ENCODE results near the gene HIPK2.

HIPK2 gene

DNA sequence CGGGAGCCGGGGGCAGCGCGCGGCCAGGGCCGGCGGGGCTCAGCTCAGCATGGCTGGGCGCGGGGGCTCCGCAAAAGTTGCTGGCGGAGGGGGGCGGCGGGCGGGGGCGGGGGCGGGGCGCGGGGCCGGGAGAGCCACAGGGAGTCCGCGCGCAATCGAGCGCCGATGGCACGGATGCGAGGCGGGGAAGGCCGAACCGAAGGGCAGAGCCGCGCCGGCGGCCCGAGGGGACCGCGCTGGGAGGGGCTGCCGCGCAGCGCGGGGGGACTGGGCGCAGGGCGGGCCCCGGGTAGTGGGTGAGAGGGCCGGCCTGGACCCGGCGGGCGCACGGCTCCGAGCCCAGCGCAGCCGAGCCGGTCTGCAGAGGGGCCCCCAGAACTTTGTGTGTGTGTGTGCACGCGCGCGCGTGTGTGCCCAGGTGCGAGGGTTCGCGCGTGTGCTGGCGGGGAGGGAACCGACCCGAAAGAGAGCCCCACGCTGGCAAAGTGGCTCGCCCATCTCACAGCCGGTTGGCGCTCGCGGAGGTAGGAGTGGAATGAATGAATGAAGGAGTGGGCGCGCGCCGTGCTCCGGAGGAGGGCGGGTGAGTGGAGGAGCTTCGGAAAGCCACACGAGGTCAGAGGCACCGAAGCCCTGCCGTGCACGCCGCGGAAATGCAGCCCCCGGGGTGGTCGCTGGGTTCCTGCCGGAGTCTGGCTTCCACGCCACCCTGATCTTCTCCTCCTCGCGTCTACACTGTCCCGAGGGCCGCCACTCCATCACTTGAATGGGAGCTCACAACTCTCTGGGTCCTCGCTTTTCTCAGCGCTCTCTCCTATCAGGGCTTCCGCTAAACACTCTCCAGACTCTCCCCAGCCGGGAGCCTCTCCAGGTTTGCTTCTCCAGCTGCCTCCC lies at the start of gene HIPK2:
TSS of gene HIPK2 (minus strand) at position 51 of the 894 bp plus-strand sequence. CDS start 375 bp downstream, outside the sequence.
- DNase-seq, result peak; percentile 67

DNA sequence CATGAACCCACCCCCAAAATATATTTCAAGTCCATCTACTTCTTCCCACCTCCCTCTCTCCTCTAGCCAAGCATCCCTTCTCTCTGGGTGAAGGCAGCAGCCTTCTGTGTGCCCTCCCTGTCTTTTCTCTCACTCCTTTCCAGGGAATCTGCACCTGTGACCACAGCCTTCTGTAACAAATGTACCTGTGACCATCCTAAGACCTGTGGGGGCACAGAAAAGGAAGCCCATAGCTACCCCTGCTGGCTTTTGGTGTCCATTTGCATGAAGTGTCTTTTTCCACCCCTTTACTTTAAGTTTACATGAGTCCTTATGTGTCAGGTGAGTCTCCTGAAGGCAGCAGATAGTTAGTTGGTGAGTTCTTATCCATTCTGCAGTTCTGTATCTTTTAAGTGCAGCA lies 49.2 kb upstream of the HIPK2 start:
- DNase-seq, result no peak

DNA sequence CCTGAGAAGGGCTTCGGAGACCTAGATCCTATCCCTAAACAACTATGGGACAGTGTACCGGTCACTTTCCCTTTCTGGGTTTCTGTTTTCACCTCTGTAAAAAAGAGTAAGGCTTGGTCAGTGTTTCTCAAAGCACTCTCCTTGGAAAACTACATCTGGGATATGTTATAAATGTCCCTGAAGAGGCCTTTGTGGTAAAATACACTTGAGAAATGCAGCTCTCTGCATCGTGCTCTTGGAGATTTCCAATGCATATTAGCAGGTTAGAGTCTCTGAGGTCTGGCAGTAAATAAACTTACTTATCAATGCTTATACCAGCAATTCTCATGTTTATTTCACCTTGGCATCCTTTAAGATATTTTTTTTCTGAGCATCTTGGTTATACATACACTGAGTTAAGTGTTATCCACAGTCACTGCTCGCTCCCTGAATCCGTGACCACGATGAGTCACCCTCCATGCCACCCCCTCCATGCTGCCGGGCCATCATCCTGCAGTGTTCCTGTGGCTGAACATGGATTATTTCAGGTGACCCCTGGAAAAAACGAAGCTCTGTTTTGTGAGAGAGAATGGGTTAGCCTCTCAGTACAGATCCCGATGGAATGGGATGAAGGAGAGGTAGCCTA lies 48.0 kb upstream of the HIPK2 start:
- DNase-seq, result peak; percentile 48

DNA sequence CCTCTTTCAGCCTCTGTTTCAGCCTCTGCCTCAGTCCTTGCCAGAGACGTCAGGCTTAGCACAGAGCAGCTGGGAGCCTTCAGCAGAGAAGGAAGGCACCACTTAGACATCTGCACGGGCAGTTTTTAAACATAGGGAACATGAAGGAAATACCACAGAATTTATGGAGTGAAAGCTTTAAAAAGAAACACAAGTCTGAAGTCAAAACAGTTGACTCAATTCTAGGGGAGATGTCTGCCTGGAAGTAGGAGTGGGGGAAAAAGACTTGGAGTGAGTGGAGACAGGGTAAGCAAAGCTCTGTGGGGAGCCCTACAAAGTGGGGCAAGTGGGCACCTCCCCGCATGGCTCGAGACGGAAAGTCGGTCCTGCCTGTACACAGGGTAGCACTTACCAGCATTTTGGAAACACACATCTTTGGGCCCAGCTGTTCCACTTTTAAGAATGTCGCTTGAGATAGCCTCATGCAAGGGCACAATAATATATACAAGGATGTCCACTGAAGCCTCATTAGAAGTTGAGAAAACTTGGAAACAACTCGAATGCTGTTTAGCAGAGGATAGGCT lies 46.2 kb upstream of the HIPK2 start:
- peak; percentile 70 for DNase-seq

DNA sequence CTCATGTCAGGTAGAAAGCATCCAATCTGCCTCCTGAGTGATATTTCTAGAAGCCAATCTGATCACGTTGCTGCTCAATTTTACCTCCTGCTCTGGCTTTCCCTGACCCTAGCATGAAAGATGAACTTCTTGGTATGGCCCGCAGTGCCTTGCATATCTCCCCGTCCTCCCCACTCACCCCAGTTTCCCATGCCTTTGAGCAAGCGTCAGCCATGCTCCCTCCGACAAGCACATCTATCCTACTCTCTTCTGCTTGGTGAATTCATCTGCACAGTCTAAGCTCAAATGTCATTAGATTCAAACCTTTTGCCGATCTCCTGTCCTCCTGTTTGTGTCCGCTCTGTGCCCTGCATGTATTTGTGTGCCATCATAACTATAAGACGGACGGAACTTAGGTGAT lies 45.1 kb upstream of the HIPK2 start:
- DNase-seq, result no peak

DNA sequence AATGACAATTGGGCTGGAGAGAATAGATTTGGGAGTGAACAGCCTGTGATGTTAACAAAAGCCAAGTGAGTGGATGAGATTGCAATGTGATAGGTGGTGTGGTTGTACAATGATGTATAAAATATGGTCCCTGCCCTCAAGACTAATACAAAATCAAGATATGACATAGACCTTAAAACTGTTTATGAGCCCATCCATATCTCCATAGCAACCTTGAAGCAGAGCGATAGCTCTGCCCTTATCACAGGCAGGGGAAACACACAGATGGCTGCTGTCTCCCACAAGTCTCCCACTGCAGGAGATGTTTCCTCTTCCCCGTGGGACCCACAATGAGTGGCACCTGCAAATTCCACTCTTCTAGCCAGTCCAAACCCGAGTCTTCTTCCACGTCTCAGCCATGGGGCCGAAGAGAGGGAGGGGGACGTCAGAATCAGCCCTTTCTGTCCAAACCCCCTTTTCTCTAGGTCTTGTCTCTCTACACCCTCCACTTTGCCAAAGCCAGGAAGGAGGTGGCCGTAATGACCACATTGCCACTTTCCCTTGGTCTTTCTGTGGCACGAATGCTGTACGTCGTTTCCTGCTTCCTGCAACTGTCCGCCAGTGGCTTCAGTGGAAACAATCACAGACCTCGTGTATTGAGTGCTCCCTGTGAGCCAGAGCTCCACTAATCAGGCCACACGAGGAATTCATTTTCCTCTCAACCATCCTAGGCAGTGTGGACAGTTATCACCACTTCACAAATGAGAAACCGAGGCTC lies 43.7 kb upstream of the HIPK2 start:
- DNase-seq, result no peak

DNA sequence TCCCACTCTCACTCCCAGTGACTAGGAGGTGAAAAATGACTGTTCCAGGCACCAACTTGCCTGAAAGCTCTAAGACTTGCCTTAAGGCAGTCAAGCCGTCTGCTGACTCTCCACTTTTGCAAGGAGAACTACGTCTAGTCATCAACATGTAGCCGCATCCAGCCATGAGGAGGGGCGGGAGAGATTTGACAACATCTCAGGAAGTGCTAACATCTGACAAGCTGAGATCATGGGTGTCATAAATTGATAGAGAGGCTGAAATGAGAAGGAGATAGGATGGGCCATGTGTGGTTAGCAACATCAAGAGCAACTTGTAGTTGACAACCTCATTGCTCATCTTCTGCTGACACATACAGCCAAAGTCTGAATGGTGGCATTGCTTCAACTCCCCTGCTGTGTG lies 42.3 kb upstream of the HIPK2 start:
- no peak for DNase-seq

DNA sequence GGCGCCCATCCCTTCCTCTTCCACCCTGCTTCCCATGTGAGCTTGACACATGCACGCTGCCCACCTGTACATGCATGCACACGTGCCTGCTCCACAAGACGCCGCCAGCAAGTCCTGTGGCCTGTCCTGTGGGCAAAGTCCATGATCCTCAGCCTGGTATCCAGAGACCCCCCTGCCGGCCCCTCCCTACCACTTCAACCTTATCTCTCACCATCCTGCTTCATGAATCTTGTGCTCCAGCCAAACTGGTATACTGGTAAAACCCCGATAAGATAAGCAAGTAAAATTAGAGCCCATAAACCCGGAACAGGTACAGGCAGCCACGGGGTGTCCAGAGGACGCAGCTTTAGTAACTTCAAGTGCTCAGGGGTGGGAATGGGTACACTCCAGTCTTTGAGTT lies 39.5 kb upstream of the HIPK2 start:
- no peak for DNase-seq

DNA sequence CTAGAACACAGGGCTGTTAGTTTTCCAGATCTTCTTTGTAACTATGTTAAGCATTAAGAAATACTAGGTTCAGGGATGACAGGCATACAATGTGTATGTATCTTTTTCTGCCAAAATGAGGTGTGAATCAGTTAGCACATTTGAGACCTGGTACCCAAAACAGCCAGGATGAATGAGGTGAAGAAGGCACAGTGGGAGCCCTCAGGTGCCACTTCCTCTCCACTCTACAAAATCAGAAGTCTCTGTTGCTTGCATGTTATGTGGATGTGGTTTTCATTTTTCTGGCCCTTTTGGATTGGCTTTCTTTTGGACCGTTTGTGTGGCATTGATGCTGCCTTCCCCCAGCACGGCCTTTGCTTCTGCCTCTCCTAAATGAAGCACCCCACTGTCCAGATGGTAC lies 35.9 kb upstream of the HIPK2 start:
- DNase-seq, result no peak

DNA sequence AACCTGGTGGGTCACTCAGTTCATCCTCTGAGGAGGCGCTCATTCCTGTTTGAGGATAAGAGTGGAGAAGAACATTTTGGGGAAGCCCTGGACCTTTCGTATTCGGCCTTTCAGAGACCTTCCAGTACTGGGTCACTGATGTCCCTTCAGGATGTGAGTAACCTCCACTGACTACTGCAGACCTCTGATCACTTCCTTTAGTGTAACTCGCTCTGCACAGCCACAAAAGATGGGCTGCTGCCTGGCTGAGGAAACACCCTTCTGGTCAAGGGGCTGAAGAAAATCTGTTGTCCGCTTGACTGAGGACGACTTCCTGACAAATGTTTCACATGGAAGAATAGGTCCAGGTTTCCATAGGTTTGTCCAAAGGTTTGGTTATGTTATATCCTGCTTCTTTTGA lies 35.4 kb upstream of the HIPK2 start:
- DNase-seq, result no peak

DNA sequence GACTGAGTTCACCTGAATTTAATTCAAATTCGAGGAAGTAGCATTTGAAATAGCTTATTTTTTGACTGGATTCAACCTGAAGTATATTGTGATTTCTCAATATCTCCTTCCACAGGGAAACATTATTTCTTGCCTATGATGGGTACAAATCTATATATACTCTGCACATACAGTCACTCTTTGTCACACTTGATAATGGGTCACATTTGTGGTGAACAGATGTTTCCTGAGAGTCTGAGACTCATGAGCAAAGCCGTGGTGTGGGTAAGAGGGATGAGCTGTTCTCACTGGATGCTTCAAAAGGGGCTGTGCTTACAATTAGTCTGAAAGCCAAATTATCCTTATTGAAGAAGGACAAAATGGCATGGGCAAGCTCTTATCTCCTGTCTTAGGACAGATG lies 33.3 kb upstream of the HIPK2 start:
- DNase-seq, result peak; percentile 57

DNA sequence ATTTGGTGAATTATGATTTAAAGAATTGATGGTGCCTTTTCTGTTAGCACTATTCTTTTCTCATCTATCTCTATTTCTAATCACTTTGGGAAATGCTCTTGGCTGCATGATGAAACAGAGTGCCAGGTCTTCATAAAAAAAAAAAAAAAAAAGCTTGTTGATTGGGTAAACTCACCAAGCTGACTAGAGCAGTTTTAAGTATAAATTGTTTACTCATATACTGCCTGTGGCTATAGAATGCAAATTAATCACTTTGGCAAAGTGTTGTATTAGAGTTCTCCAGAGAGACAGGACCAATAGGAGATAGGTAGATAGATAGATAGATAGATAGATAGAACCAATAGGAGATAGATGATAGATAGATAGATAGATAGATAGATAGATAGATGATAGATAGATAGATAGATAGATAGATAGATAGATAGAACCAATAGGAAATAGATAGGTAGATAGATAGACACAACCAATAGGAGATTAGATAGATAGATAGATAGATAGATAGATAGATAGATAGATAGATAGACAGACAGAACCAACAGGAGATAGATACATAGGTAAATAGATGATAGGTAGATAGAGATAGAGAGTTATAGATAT lies 31.1 kb upstream of the HIPK2 start:
- no peak for DNase-seq

DNA sequence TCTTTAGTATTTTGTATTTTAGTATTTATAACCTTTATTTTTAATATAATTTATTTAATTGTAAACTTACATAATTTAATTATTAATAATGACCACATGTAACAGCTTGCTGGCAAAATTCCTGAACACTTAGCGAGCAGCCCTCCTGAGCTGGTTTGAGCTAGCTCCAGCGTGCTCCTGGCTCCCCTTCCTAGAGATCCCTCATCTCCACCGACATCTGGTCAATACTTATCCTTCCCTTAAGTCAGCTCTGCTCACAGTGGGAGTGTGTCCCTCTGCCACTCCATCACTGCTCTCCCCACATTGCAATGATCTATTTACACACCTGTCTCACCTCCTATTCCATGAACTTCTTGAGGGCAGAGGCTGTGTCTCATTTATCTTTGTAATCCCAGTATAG lies 30.6 kb upstream of the HIPK2 start:
- DNase-seq, result no peak

DNA sequence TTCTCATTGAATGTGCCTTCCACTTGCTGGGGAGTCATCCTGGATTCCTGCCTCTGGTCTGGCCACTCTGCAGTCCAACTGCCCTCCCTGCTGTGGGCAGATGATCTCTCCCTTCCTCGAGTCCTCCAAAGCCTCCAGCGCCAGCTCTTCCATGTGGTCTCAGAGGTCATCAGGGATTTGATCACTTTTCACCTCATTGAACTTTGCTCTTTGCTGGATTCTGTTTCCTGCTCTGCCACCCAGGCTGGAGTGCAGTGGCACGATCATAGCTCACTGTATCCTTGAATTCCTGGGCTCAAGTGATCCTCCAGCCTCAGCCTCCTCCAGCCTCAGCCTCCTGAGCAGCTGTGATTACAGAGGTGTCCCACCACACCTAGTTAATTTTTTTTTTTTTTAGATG lies 29.2 kb upstream of the HIPK2 start:
- DNase-seq, result no peak

DNA sequence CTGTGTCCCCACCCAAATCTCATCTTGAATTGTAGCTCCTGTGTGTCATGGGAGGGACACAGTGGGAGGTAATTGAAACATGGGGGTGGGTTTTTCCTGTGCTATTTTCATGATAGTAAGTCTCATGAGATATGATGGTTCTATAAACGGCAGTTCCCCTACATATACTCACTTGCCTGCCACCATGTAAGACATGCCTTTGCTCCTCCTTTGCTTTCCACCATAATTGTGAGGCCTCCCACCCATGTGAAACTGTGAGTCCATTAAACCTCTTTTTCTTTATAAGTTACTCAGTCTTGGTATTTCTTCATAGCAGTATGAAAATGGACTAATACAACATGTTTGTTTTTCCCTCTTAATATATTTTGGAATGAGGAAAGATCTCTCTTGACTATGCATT lies 26.8 kb upstream of the HIPK2 start:
- DNase-seq, result no peak

DNA sequence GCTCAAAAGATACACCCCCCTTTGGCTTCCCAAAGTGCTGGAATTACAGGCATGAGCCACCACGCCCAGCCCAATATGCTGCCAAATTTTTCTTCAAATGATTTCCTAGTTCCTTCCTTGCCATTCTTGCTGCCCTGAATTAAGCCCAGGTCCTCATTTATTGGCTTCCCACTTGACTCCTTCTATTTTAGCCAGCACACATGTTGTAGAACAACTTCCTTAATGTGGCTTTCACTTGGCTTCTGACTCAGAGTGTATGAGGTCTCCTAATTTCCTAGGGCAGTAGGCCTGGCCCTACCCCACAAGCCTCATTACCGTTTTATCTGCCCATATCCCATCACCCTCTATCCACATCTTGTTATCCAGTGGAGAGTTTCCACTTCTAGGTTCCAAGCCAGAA lies 21.8 kb upstream of the HIPK2 start:
- no peak for DNase-seq

DNA sequence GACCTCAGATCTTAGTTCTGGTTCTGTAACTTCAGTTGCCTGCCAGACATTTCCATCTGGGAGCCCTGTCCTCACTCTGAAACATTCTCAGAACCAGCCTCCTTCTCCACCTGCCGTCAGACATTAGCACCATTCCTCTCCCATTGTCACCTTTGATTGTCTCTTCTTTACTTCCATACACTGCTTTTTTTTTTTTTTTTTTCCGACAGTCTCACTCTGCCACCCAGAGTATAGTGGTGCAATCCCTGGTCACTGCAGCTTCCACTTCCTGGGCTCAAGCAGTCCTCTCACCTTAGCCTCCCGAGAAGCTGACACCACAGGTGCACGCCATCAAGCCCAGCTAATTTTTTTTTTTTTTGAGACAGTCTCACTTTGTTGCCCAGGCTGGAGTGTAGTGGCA lies 21.1 kb upstream of the HIPK2 start:
- DNase-seq, result no peak

DNA sequence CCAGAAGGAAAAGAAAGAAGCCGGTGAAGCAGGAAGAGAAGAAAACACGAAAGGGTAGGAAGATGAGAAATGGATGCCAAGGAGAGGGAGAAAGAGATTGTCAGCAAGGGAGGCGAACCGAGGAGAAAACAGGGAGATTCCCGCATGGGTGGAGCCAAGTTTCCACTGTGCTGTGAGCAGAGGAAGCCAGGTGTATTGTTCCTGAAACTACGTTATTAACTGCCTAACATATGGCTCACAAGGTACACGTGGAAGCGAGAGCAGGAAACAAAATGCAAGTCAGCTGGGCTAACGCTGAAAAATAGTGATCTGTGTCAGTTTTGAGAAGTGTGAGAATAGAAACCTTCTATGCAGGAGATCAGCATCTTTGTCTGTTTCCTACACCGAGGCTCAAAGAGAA lies 20.4 kb upstream of the HIPK2 start:
- no peak for DNase-seq

DNA sequence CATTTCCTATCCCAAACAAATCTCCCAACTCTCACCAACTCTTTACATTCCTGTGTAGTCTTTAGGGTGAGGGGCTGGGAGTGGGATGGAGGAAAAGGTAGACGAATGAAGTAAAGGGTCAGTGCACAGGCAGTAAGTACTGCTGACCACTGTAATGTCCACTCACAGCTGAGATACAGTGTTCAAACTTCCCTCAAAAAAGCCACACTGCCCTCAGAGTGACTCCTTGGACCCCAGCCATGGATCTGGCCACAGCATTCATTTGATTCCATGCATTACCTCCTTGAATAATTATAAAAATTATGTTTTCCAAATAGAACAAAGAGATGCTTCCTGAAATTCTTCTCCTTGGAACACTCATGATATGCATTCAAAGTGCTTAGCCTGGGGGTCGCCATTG lies 19.8 kb upstream of the HIPK2 start:
- no peak for DNase-seq

DNA sequence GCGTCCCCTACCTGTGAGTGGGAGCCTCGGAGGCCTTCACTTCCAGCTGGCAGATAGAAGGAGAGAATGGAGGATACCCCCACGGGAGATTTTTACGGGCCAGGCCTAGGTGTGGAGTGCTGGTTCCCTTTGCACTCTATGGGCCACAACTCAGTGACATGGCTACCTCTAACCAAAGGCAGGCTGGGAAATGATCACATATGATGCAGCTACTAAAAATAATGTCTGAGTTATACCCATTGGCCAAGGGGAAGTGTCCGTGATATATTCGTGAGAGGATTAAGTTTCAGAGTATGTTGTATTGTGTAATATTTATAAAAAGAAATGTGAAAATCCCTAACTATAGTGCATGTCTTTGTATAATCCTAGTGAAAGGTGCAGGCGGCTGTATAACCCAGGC lies 13.5 kb upstream of the HIPK2 start:
- DNase-seq, result no peak

DNA sequence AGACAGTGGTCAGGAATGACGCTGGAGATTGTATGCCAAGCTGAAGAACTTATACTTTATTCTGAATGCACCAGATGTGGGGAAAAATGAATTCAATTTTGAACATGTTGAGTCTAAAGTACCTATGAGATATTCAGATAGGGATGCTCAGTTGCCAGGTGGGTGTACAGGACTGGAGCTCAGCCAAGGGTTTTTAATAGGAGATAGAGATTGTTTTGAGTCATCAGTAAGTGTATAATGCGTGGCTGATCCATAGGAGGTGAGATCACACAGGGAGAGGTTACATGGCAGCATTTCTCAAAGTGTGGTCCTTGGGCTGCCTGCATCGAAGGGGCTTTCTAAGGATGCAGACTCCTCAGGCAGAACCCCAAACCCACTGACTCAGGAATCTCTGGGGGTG lies 6.8 kb upstream of the HIPK2 start:
- no peak for DNase-seq

DNA sequence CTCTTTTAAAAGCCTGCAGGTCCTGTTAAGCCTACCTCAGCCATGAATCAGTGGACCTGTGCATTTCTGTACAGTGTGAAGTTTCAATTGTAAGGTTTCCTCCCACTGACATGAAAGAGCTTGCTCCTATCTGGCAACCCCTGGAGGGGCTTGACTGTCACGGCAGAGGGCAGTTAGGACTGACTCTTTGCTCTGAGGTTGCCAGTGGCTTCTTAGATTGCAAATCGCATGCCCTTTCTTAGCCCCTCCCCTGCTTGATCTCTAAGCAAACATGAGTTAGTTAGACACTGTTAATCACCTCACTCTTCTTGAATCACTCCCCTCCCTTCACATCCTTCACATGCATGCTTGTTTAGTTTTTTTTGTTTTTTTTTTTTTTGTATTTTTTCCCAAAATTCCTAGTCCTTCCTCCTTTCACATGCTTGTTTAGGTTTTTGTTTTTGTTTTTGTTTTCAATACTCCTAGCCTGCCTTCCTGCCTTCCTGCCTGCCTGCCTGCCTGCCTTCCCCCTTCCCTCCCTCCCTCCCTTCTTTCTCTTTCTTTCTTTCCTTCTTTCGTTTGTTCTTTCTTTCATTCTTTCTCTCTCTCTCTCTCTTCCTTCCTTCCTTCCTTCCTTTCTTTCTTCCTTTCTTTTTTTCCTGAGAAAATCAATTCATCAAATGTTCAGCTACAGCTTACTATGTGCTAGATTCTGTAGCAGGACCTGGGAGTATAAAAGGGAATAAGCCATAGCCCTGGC lies 6.0 kb upstream of the HIPK2 start:
- DNase-seq, result no peak
